ENCODE data around the gene ZNF683. TPM values are rescaled to one million over a fixed set of nuclear protein-coding genes. Genes with fewer than 3 reads are reported as not detected.

The ZNF683 gene
- total and polyA plus RNA-seq, 4 donors = 0.24 to 0.87 (median 0.65) TPM; not detected in 1

DNA sequence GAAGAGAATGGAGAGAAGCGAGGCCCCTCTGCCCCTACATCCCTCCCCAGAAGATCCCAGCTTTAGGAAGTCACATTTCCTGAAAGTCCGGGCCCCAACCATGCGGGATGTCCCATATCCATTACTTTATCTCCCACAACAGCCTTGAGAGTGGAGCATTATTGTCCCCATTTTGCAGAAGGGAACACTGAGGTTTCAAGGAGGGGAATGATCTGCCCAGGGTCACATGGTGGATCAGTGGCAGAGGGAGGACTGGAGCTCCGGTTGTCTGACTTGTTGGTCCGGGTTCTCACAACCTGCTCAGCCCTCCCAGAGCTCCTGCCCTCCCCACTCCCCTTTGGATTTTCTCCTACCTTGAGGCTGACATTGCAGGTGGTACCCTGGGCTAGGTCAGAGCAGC is 16.4 kb downstream of the ZNF683 start:
- no peak overlapping the region for H3K4me3 ChIP-seq (ENCODE audit: low read length in 2 of 2)
- no peak for ATAC-seq (ENCODE audit: low FRiP score)
- H3K27ac ChIP-seq (ENCODE audit: low read depth in 1 of 2, low read length in 2 of 2) = no peak overlapping the region
- intact Hi-C loops (cut with DNase I) = no loop called here
- H3K4me1 ChIP-seq (ENCODE audit: control insufficient read depth in 1 of 2, insufficient read depth in 2 of 2, low read length in 2 of 2) = no peaks in the 10 kb centered on the region
- no peaks in the 10 kb centered on the region for H3K9me3 ChIP-seq (ENCODE audit: control insufficient read depth, low read length)
- no peaks in the 10 kb centered on the region for H3K27me3 ChIP-seq (ENCODE audit: control insufficient read depth in 1 of 2, insufficient read depth in 2 of 2, low read length in 1 of 2)
- WGBS, 2 donors = 90% methylated on average over 5 of the region's 5 CpGs
- DNase-seq = no peak
- H3K36me3 ChIP-seq (ENCODE audit: control insufficient read depth in 1 of 2, insufficient read depth in 2 of 2, low read length in 1 of 2) = no peaks in the 10 kb centered on the region

DNA sequence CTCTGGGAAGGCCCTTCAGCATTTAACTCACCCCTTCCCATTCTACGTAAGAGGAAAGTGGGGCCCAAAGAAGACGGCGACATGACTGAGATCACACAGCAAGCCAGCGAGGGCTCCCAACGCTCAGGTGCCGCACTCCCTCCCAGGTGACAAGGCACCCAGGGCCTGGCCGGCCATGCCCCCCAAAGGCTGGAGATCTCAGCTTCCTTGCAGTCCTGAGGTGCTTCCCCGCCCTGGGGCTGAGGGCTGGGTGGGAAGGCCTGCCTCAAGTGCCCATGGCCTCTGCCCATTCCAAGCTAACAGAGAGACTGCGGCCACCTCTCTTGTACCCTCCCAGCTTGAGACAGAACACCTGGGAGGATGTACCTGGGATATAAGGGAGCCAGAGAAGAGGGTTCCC is 17.6 kb downstream of the ZNF683 start:
- intact Hi-C loops (cut with DNase I) = no loop called here
- H3K27me3 ChIP-seq (ENCODE audit: control insufficient read depth in 1 of 2, insufficient read depth in 2 of 2, low read length in 1 of 2) = no peaks in the 10 kb centered on the region
- no peaks in the 10 kb centered on the region for H3K4me1 ChIP-seq (ENCODE audit: control insufficient read depth in 1 of 2, insufficient read depth in 2 of 2, low read length in 2 of 2)
- DNase-seq (no peak), ATAC-seq (ENCODE audit: low FRiP score) (no peak)
- H3K36me3 ChIP-seq (ENCODE audit: control insufficient read depth in 1 of 2, insufficient read depth in 2 of 2, low read length in 1 of 2) = no peaks in the 10 kb centered on the region
- no peak overlapping the region for H3K4me3 ChIP-seq (ENCODE audit: low read length in 2 of 2)
- H3K27ac ChIP-seq (ENCODE audit: low read depth in 1 of 2, low read length in 2 of 2) = no peak overlapping the region
- WGBS, 2 donors = 80 to 93% methylated on average over 9 of the region's 9 CpGs
- no peaks in the 10 kb centered on the region for H3K9me3 ChIP-seq (ENCODE audit: control insufficient read depth, low read length)

DNA sequence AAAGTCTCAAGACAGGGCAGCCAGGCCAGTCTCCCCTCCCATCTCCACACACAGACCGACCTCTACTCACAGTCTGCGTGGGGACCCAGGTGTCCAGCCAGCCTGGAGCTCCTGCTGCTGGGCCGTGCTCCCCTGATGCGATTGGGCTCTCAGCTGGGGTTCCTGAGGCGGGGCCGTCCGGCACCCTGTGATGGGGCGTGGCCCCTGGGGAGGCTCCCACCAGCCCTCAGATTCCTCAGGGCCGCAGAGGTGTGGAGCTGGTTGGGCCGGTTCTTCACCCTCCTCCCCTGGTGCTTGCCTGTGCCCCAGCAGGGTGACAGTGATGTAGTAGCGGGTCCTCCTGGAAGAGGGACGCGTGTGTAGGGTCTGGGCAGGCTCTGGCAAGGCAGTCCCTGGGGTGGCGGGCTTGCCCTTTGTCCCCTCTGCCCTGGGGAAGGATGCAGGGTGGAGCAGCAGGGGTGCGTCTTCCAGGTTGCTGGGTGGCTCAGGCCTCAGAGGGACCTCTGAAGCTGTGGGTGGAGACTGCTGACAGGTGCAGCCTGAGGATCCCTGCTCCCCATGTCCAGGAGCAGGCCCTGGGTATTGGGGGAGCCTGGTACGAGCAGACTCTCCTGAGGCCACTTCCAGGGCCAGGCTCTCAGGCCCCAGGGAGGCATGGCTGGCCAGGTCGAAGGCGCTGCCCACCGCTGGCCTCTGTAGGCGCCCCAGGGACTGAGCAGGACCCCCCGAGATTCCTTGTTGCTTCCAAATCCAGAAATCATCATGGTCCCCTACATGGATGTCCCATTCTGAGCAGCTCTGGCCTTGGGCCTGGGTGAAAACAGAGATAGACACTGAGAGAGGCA is 18.4 kb downstream of the ZNF683 start, which contains the start of gene CRYBG2:
CRYBG2 (minus strand) TSS at position 155 of the 845 bp plus-strand sequence. CDS start 7,473 bp downstream, outside the sequence.
- no peaks in the 10 kb centered on the region for H3K36me3 ChIP-seq (ENCODE audit: control insufficient read depth in 1 of 2, insufficient read depth in 2 of 2, low read length in 1 of 2)
- H3K4me3 ChIP-seq (ENCODE audit: low read length in 2 of 2) = no peak within 1 kb of the TSS
- DNase-seq (no peak), ATAC-seq (ENCODE audit: low FRiP score) (no peak)
- no peaks in the 10 kb centered on the region for H3K4me1 ChIP-seq (ENCODE audit: control insufficient read depth in 1 of 2, insufficient read depth in 2 of 2, low read length in 2 of 2)
- WGBS, 2 donors = 84 to 86% methylated on average over 21 of the region's 21 CpGs
- no peaks in the 10 kb centered on the region for H3K27me3 ChIP-seq (ENCODE audit: control insufficient read depth in 1 of 2, insufficient read depth in 2 of 2, low read length in 1 of 2)
- H3K9me3 ChIP-seq (ENCODE audit: control insufficient read depth, low read length) = no peaks in the 10 kb centered on the region
- H3K27ac ChIP-seq (ENCODE audit: low read depth in 1 of 2, low read length in 2 of 2) = no peak within 1 kb of the TSS
- intact Hi-C loops (cut with DNase I) = no loop called here

DNA sequence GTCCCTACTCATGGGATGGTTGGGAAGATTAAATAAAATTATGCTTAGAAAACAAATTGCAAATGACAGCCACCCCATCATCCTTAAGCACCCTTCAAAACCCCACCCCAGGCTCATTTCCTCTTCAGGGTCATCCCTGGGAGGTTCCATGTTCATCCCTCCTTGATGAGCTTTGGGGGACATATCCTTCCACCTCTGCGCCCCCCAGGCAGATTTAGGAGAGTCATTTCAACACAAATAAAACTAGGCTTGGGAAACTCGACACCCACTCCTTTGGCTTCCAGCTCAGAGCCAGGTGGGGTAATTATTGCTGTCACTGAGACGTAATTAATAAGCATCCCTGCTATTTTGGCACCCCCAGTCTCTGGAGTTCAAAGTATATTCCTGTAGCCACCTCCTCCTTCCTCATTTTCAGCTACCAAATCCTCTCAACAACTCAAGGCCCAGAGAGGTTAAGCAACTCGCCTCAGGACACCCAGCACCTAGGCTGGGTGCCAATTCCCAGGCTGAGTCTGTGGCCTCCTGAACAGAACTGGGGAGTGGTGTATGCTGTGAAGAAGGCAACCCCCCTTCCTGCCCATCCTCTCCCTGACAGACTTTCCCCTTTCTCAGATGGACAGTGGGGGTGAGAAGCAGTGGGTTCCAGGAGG is 19.2 kb downstream of the ZNF683 start:
- ATAC-seq (ENCODE audit: low FRiP score) (no peak), DNase-seq (no peak)
- no peaks in the 10 kb centered on the region for H3K4me1 ChIP-seq (ENCODE audit: control insufficient read depth in 1 of 2, insufficient read depth in 2 of 2, low read length in 2 of 2)
- intact Hi-C loops (cut with DNase I) = no loop called here
- H3K4me3 ChIP-seq (ENCODE audit: low read length in 2 of 2) = no peak overlapping the region
- no peaks in the 10 kb centered on the region for H3K36me3 ChIP-seq (ENCODE audit: control insufficient read depth in 1 of 2, insufficient read depth in 2 of 2, low read length in 1 of 2)
- no peaks in the 10 kb centered on the region for H3K27me3 ChIP-seq (ENCODE audit: control insufficient read depth in 1 of 2, insufficient read depth in 2 of 2, low read length in 1 of 2)
- 73 to 79% methylated on average over 4 of the region's 4 CpGs for WGBS, 2 donors
- no peaks in the 10 kb centered on the region for H3K9me3 ChIP-seq (ENCODE audit: control insufficient read depth, low read length)
- no peak overlapping the region for H3K27ac ChIP-seq (ENCODE audit: low read depth in 1 of 2, low read length in 2 of 2)

DNA sequence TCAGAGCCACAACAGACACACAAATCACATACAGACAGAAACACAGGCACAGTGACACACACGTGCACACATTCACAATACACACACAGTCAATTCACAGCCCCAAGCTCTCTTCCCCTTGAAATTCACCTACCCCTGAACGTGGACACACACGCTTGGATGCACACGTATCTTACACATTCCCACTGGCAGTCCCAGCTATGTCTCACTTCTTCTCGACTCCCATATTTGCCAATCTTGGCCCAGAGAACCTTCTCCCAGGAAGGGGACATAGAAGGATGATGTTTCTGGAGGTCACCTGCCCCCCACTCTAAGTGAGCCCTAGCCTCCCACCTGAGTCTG is 20.2 kb downstream of the ZNF683 start:
- Histone ChIP-seq H3K27ac (ENCODE audit: low read depth in 1 of 2, low read length in 2 of 2) (no peak overlapping the region), H3K9me3 (ENCODE audit: control insufficient read depth, low read length) (no peaks in the 10 kb centered on the region), H3K36me3 (ENCODE audit: control insufficient read depth in 1 of 2, insufficient read depth in 2 of 2, low read length in 1 of 2) (no peaks in the 10 kb centered on the region), H3K27me3 (ENCODE audit: control insufficient read depth in 1 of 2, insufficient read depth in 2 of 2, low read length in 1 of 2) (no peaks in the 10 kb centered on the region), H3K4me1 (ENCODE audit: control insufficient read depth in 1 of 2, insufficient read depth in 2 of 2, low read length in 2 of 2) (no peaks in the 10 kb centered on the region), H3K4me3 (ENCODE audit: low read length in 2 of 2) (no peak overlapping the region)
- no peak for DNase-seq
- 81 to 82% methylated on average over 5 of the region's 5 CpGs for WGBS, 2 donors
- ATAC-seq (ENCODE audit: low FRiP score) = no peak
- intact Hi-C loops (cut with DNase I) = no loop called here

DNA sequence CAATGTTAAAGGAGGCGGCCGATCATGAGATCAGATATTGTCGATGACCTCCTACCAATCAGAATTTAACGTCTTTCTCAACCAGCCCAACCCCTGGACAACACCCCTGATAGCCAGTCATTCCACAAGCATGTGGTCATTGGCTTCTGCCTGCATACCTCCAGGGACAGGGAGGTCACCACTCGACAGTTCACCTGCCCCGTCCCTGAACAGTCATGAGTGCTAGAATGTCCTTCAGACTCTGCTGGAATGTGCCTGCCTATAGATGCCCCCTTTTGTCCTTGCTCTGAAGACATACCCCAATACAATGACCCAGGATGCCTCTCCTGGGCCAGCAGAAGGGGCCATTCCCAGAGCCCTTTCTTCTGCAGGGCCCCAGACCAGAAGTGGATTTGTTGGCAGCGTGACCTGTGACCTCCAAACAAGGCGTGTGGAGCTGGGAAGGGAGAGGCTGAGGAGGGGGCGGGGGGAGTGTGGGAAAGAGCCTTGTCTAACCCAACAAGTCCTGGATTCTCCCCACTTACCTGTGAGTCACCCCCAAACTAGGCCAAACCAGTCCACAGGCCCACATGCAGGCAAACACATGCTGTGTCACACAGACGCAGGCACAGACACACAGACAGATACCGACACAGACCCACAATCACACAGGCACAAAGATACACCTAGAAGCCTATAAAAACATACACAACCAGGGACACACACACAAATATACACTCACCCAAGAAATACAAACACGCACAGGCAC is 20.8 kb downstream of the ZNF683 start:
- Histone ChIP-seq H3K36me3 (ENCODE audit: control insufficient read depth in 1 of 2, insufficient read depth in 2 of 2, low read length in 1 of 2) (no peaks in the 10 kb centered on the region), H3K9me3 (ENCODE audit: control insufficient read depth, low read length) (no peaks in the 10 kb centered on the region), H3K4me3 (ENCODE audit: low read length in 2 of 2) (no peak overlapping the region), H3K4me1 (ENCODE audit: control insufficient read depth in 1 of 2, insufficient read depth in 2 of 2, low read length in 2 of 2) (no peaks in the 10 kb centered on the region), H3K27ac (ENCODE audit: low read depth in 1 of 2, low read length in 2 of 2) (no peak overlapping the region), H3K27me3 (ENCODE audit: control insufficient read depth in 1 of 2, insufficient read depth in 2 of 2, low read length in 1 of 2) (no peaks in the 10 kb centered on the region)
- WGBS, 2 donors = 86 to 90% methylated on average over 12 of the region's 12 CpGs
- DNase-seq = no peak
- intact Hi-C loops (cut with DNase I) = no loop called here
- ATAC-seq (ENCODE audit: low FRiP score) = no peak

DNA sequence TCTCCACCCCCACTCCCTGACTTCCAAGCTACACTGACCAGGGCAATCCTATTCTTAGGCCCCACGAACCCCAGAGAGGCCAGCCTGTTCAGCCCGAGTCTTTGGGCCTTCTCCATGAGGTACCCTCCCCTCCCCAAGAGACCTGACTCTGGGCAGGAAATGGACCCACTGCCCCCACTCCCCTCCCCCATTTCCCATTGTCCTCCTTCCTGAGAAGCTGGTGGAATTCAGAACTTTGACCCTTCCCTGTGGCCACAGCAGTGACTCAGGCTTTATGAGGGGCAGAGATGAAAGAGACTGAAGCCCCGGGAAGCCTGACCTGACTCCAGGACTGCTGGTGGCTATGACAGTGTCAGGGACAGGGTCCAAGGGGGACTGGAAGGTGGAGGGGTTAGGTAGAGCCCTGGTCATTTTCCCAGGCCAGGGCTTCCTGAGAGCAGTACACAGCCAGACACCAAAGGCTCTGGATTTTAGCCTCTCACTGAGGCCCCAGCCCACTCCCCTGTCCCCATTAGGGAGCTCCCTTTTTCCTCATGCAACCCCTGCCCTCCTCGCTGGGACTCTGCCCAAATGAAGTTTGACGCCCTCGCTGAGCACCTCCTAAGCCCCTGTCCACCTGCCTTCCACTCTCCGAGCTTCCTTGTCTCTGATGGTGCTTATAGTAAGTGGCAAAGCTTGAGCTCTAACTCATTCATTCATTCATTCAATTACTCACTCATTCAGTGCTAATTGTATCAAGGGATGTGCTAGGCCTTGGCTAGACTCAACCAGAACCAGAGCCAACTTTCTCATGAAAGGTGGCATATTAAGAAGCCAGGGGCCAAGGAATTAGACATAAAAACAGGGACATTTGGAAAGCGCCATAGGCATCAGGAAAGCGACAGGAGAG is 21.6 kb downstream of the ZNF683 start:
- Histone ChIP-seq H3K9me3 (ENCODE audit: control insufficient read depth, low read length) (no peaks in the 10 kb centered on the region), H3K4me3 (ENCODE audit: low read length in 2 of 2) (no peak overlapping the region), H3K27me3 (ENCODE audit: control insufficient read depth in 1 of 2, insufficient read depth in 2 of 2, low read length in 1 of 2) (no peaks in the 10 kb centered on the region), H3K36me3 (ENCODE audit: control insufficient read depth in 1 of 2, insufficient read depth in 2 of 2, low read length in 1 of 2) (no peaks in the 10 kb centered on the region), H3K27ac (ENCODE audit: low read depth in 1 of 2, low read length in 2 of 2) (no peak overlapping the region), H3K4me1 (ENCODE audit: control insufficient read depth in 1 of 2, insufficient read depth in 2 of 2, low read length in 2 of 2) (no peaks in the 10 kb centered on the region)
- DNase-seq (no peak), ATAC-seq (ENCODE audit: low FRiP score) (no peak)
- intact Hi-C loops (cut with DNase I) = no loop called here
- WGBS, 2 donors = 80% methylated on average over 9 of the region's 9 CpGs

DNA sequence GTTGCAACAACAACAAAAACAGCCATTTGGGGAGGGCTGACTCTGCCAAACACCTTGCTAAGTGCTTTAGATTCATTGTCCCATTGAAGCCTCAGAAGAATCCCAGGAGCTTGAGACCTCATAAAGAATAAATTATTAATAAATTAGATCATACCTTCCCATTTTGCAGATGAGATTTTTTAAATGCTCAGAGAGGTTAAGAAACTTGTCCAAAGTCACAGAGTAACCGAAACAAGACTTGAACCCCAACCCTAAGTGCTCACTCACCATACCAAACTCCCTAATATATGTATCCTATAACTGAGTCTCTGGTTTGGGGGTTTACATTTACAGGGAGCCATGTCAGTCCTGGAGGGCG is 22.2 kb downstream of the ZNF683 start:
- no peaks in the 10 kb centered on the region for H3K9me3 ChIP-seq (ENCODE audit: control insufficient read depth, low read length)
- H3K4me3 ChIP-seq (ENCODE audit: low read length in 2 of 2) = no peak overlapping the region
- no peaks in the 10 kb centered on the region for H3K4me1 ChIP-seq (ENCODE audit: control insufficient read depth in 1 of 2, insufficient read depth in 2 of 2, low read length in 2 of 2)
- ATAC-seq (ENCODE audit: low FRiP score) = no peak
- intact Hi-C loops (cut with DNase I) = no loop called here
- no peaks in the 10 kb centered on the region for H3K36me3 ChIP-seq (ENCODE audit: control insufficient read depth in 1 of 2, insufficient read depth in 2 of 2, low read length in 1 of 2)
- no peak for DNase-seq
- H3K27ac ChIP-seq (ENCODE audit: low read depth in 1 of 2, low read length in 2 of 2) = no peak overlapping the region
- WGBS, 2 donors = 81 to 82% methylated on average over 2 of the region's 2 CpGs
- H3K27me3 ChIP-seq (ENCODE audit: control insufficient read depth in 1 of 2, insufficient read depth in 2 of 2, low read length in 1 of 2) = no peaks in the 10 kb centered on the region

All from aorta (tissue), 5 donors.